ENCODE measurements around the gene LPXN. TPM values are rescaled to one million over a fixed set of nuclear protein-coding genes. Genes with fewer than 3 reads are reported as not detected.
"Not testable (repeated sequence)": the region's sequence is repeated elsewhere in the genome, so short reads cannot be mapped to it uniquely, and the experiment has no call there.

LPXN gene
- total RNA-seq, 1 donor from 2014 or later: 5.0 TPM

- intact Hi-C loops (cut with micrococcal nuclease): no loop called here
Observed at GRCh38 chr11:58582437-58582836, 6.8 kb upstream of the LPXN start.

GRCh38 chr11:58580311-58580710, 4.7 kb upstream of the LPXN start:
- DNase-seq: no peak
- intact Hi-C loops (cut with micrococcal nuclease): no loop called here
- no peak for ATAC-seq

More at GRCh38 chr11:58582437-58582836, 6.8 kb upstream of the LPXN start:
- DNase-seq (no peak), ATAC-seq (no peak)

- ATAC-seq (peak; percentile 75), DNase-seq (peak; percentile 94)
- intact Hi-C loops (cut with micrococcal nuclease): loop anchor here (10.0 kb wide), 1 partner anchor 45 kb away; the partner anchor contains the start of gene CNTF
Observed at GRCh38 chr11:58579192-58580129, 3.8 kb upstream of the LPXN start.

DNA sequence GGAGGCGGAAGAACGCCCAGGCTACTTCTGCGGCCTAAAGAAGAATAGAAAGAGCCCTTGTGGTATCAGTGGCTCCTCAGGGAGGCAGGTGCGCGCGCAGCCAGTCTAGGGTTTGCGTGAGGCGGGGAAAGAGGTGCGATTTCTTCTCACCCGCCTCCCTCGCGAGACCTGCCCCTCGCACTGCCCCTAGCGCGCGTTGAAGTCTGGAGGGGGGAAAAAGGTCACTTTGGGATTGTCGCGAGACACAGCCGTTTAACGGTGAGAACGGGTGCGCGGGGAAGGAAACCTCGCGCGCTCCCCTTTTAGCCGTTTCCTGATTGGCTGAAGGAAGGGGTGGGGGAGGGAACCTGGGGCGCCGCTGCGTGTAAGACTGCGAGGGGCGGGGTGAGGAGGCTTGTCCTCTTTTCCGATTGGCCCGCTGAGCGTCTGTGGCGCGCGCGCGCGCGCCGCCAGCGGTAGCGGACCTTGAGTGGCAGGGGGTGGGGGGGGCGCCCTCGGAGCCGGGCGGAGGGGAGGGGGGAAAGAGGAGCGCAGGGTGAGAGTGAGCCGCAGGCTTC, 3.1 kb upstream of the LPXN start, which contains the start of gene ZFP91:
TSS of gene ZFP91 (plus strand) at position 429 of the 557 bp plus-strand sequence. CDS start 219 bp downstream, outside the sequence.
- intact Hi-C loops (cut with micrococcal nuclease): loop anchor here (10.0 kb wide), 1 partner anchor 46 kb away; the partner anchor contains the start of gene CNTF
- DNase-seq: peak; percentile 98
- ATAC-seq: peak; percentile 85

DNA sequence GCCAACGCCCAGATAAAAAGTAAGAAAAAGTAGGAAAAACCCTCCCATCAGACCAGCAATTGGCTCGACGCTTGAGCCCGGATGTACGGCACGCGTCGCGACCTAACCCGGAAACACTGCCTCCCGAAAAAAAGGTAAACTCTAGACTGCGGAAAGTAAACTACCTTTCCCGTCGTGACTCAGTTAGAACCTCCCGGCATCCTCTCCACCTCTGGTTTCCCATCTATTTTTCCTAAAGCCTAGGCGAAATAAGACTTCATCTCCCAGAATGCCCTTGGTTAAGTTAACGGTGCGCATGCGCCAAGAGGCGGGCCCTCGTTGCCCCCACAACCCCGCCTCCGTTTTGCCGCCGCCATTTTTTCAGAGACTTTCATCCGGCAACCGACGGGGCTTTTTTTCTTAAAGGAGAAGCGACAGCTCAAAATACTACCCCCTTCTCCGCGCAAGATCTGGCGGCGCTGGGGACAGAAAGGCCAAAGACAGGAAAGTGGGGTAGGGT, 2.5 kb upstream of the LPXN start:
- intact Hi-C loops (cut with micrococcal nuclease): loop anchor here (10.0 kb wide), 1 partner anchor 47 kb away; the partner anchor contains the start of gene CNTF
- ATAC-seq (peak; percentile 76), DNase-seq (peak; percentile 95)

GRCh38 chr11:58577555-58578135, 2.0 kb upstream of the LPXN start:
- no peak for ATAC-seq
- DNase-seq: peak; percentile 53
- intact Hi-C loops (cut with micrococcal nuclease): loop anchor here (10.0 kb wide), 1 partner anchor 47 kb away; the partner anchor contains the start of gene CNTF

DNA sequence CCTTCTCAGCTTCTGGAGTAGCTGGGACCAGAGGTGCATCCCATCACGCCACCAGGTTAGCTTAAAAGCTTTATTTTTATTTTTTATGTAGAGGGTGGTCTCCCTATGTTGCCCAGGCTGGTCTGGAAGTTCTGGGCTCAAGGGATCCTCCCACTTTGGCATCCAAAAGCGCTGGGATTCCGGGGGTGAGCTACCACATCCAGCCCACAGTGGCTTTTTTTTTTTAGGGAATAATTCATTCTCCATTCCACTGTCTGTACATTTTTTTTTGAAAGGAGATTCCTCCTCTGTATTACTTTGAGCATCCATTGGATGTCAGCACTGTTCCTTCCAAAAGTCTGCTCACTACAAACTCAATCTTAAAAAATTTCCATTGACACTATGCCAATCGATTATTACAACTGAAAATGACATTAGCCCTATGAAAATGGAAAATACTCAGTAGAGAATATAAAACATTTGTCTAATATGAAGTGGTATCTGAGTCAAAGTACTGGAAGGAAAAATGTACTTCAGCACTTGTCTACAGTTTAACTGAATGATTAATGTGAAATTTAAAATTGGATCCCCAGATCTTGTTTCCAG, 1.3 kb upstream of the LPXN start:
- DNase-seq (no peak), ATAC-seq (no peak)
- intact Hi-C loops (cut with micrococcal nuclease): loop anchor here (10.0 kb wide), 1 partner anchor 48 kb away; the partner anchor contains the start of gene CNTF

DNA sequence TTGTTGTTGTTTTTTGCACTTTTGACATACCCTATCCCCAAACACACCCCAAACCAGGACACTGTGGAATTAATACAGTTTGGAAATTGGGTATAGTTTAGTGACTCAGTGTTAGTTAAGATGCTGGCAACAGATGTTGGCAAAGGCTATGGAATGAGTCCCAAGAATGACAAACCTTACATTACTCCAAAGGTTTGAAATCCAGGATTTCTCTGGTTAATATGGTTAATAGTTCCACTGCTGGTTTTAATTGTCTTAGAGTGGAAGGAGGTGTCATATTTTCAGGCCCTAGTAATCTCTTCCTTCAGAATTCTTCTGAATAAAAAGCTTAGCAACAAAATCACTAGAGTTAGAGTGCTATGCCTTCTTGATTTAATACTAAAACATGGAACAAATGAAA, 775 bp downstream of the LPXN start:
- no peak for DNase-seq
- intact Hi-C loops (cut with micrococcal nuclease): loop anchor here (5.0 to 10.0 kb wide), 2 partner anchors 50 to 102 kb away; partner anchors contain the start of gene CNTF
- no peak for ATAC-seq

DNA sequence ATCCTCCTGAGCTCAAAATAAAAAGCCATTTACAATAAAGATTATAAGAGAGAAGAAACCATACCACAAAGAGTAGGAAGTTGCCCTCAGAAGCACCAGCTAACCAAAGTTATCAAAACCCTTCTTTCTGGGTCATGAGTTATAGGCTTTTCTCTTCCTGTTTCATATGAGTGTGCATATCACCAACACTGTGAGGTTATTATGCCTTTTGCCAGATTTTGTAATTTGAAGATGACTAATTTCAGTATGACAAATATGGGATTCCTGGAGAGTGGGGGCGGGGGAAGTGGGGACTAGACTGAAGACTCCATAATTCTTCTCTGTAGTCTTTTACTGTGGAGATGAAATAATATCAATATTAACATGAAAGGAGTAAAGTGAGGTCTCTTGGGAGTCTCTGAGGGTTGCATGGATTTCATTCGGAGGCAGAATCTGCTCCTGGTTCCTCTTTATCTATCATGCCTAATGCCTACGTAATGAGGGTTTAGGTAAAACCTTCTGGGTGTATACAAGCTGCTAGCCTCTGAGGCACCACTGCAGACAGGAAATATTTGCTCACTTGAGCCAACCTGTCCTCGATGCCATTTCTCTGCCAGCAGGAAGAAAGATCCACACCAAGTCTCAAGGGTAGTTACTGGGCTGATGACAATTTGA, 2.1 kb downstream of the LPXN start:
- DNase-seq (no peak), ATAC-seq (no peak)
- intact Hi-C loops (cut with micrococcal nuclease): loop anchor here (5.0 to 10.0 kb wide), 2 partner anchors 51 to 104 kb away; partner anchors contain the start of gene CNTF

GRCh38 chr11:58572906-58573305, 2.8 kb downstream of the LPXN start:
- ATAC-seq, DNase-seq: not testable (repeated sequence)
- intact Hi-C loops (cut with micrococcal nuclease): loop anchor here (5.0 to 10.0 kb wide), 2 partner anchors 52 to 104 kb away; partner anchors contain the start of gene CNTF

DNA sequence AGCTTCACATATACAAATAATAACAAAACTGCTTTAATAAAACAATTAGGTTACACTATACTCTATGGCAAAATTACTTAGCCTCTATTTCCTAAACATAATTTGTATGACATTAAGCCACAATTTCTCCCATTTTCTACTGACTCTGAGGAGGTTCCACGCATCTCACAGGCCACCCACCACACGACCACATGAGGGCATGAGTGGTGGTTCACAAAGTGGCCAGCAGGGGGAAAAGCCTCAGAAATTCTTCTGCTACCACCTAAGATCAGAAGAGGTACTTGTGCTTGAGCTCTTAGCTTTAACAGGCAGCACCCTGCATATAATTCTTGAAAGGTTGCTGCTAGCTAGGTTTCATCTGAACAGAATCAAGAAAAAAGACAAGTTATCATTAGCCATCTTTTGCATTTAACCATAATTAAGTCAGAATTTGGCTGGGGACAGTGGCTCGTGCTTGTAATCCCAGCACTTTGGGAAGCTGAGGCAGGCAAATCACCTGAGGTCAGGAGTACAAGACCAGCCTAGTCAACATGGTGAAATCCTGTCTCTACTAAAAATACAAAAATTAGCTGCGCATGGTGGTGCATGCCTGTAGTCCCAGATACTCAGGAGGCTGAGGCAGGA, 7.7 kb downstream of the LPXN start:
- DNase-seq (peak; percentile 52), ATAC-seq (peak; percentile 57)
- intact Hi-C loops (cut with micrococcal nuclease): no loop called here

DNA sequence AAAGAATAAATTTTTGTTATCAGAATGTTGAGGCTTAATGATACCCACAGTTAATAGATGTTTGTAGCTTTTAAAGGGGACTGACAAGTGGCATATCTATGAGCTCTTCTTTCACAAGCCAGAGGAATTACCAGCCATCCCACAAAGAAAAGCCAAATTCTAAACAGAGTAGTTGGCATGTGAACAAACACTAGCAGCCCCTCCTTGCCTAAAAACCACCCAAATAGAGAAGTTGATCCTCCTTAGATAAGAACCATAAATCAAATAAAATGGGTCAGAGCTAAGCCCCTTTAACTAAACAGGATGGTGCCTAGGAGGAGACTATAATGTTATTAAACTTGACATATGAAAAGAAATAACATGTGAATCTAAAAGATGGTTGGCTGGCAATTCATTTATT, 11.4 kb downstream of the LPXN start:
- DNase-seq (no peak), ATAC-seq (no peak)
- intact Hi-C loops (cut with micrococcal nuclease): no loop called here

GRCh38 chr11:58562375-58562800, 13.3 kb downstream of the LPXN start:
- ATAC-seq (no peak), DNase-seq (no peak)
- intact Hi-C loops (cut with micrococcal nuclease): no loop called here

- no peak for DNase-seq
- no peak for ATAC-seq
- intact Hi-C loops (cut with micrococcal nuclease): no loop called here
Observed at GRCh38 chr11:58561394-58562098, 14.1 kb downstream of the LPXN start.

GRCh38 chr11:58560842-58561241, 14.8 kb downstream of the LPXN start:
- ATAC-seq: no peak
- no peak for DNase-seq
- intact Hi-C loops (cut with micrococcal nuclease): no loop called here

DNA sequence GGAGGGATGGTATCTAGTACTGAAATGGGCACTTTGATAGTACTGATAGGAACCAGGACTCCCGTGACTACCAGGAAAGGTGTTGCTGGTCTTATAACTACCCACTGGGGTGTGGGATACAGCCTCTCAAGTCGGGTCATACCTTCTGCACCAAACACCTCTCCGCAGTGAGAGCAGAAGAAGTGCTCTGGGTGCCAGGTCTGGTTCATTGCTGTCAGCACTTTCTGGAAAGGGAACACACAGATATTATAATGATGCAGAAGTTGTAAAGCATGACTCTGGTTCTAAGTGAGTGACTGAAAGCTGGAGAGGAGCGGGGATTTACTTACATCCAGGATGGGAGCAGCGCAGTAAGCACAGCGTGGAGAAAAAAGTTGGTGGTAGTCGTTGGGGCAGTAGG, 26.0 kb downstream of the LPXN start:
- intact Hi-C loops (cut with micrococcal nuclease): no loop called here
- ATAC-seq (peak; percentile 98), DNase-seq (peak; percentile 45)

DNA sequence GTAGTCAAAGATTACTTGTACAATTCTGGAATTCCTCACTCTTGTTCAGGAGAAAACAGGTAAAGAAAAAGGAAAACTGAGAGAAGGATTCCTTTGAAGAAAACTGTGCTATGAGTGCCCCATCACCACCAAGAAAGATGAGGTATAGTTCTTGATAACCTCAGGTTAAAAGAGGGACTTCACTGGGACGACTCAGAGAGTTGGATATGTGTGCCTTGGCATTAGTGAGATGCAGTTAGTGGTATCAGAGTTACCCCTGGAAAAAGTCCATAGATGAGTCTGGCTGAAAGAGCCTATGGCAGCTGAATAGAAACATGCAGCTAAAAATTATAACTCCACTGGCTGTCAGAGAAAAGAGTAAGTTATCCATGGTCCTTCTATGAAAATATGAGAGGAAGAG, 28.8 kb downstream of the LPXN start:
- ATAC-seq (no peak), DNase-seq (no peak)
- intact Hi-C loops (cut with micrococcal nuclease): no loop called here

Data from left ventricle myocardium superior (tissue), 1 donor.